ENCODE data around the gene CACNA1D. TPM values are rescaled to one million over a fixed set of nuclear protein-coding genes. Genes with fewer than 3 reads are reported as not detected.

Gene CACNA1D
- total and polyA plus RNA-seq, 2 donors (not counting 3 experiments of a cell fraction or from before 2014, with no cell fraction given), result 0.06 TPM; not detected in 1

DNA sequence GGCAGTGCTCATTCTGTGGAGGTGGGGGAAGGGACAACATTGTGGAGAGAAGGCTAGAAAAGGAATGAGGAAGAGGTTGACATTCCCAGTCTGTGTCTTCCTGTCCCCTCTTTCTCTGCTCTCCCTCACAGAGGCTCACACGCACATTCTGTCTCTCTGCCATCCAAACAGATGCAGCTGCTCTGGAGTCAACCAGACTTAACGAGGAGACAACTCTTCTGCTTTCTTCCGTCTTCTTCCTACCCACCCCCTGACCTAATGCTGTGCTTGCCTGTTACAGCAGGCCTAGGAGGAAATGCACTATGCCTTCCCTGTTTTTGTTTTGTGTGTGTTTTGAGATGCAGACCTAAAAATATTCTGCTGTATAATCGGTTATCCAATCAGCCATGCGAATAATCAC is 121.9 kb downstream of the CACNA1D start:
- no peaks in the 10 kb centered on the region for H3K9me3 ChIP-seq (replicated peaks; ENCODE audit: control insufficient read depth, insufficient read depth, low read length)
- no TSS peak for BruUV-seq (replicated peaks)
- DNase-seq (ENCODE audit: low read depth, low spot score) (no peak), FAIRE-seq (no peak)
- no peaks in the 10 kb centered on the region for H3K9me1 ChIP-seq (replicated peaks; ENCODE audit: control insufficient read depth, extremely low read depth, insufficient read depth, low read length)
- H3K4me1 ChIP-seq (ENCODE audit: control insufficient read depth, extremely low read depth, insufficient read depth, low read length), result no peaks in the 10 kb centered on the region
- intact Hi-C loops (cut with micrococcal nuclease), result no loop called here
- POLR2A ChIA-PET, result no interaction called here
- H3K27ac ChIP-seq (ENCODE audit: insufficient read depth, low read depth, low read length), result no peak overlapping the region
- TF ChIP-seq POLR2A (IDR thresholded peaks at IDR 0.05; ENCODE audit: low read depth, low read length) (no peak), JUN (IDR thresholded peaks at IDR 0.05; ENCODE audit: borderline replicate concordance, insufficient read depth, insufficient read length, low read depth) (no peak), EZH2 (IDR thresholded peaks at IDR 0.05; ENCODE audit: borderline replicate concordance, low read depth, low read length, severe bottlenecking) (no peak), FOS (IDR thresholded peaks at IDR 0.05; ENCODE audit: borderline replicate concordance, insufficient read depth, low read length) (no peak), POLR2AphosphoS5 (IDR thresholded peaks at IDR 0.05; ENCODE audit: insufficient read depth, low read depth, low read length) (no peak), GATA2 (IDR thresholded peaks at IDR 0.05; ENCODE audit: insufficient read depth, insufficient read length, low read depth, low read length) (no peak), MYC (IDR thresholded peaks at IDR 0.05; ENCODE audit: low read depth, low read length) (no peak)
- TF ChIP-seq, protein P1, sequence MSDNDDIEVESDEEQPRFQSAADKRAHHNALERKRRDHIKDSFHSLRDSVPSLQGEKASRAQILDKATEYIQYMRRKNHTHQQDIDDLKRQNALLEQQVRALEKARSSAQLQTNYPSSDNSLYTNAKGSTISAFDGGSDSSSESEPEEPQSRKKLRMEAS (IDR thresholded peaks at IDR 0.05; ENCODE audit: insufficient read depth, insufficient read length), result no peak
- TF ChIP-seq, protein P2, sequence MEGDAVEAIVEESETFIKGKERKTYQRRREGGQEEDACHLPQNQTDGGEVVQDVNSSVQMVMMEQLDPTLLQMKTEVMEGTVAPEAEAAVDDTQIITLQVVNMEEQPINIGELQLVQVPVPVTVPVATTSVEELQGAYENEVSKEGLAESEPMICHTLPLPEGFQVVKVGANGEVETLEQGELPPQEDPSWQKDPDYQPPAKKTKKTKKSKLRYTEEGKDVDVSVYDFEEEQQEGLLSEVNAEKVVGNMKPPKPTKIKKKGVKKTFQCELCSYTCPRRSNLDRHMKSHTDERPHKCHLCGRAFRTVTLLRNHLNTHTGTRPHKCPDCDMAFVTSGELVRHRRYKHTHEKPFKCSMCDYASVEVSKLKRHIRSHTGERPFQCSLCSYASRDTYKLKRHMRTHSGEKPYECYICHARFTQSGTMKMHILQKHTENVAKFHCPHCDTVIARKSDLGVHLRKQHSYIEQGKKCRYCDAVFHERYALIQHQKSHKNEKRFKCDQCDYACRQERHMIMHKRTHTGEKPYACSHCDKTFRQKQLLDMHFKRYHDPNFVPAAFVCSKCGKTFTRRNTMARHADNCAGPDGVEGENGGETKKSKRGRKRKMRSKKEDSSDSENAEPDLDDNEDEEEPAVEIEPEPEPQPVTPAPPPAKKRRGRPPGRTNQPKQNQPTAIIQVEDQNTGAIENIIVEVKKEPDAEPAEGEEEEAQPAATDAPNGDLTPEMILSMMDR (IDR thresholded peaks at IDR 0.05; ENCODE audit: extremely low read depth in 1 of 2, insufficient read depth in 1 of 2, low read depth in 1 of 2, low read length in 2 of 2), result no peak
- no peaks in the 10 kb centered on the region for H4K20me1 ChIP-seq (replicated peaks; ENCODE audit: control insufficient read depth, extremely low read depth, insufficient read depth, low read length)
- no peak overlapping the region for H3K4me3 ChIP-seq (replicated peaks in 1 of 3; ENCODE audit: insufficient read depth in 1 of 3, low read depth in 1 of 3, low read length in 3 of 3)
- H2AFZ ChIP-seq (ENCODE audit: low read depth, low read length), result no peak overlapping the region
- no peak overlapping the region for H3K9ac ChIP-seq (replicated peaks; ENCODE audit: extremely low read depth, insufficient read depth, low read length)
- no peak overlapping the region for H3K4me2 ChIP-seq (ENCODE audit: insufficient read depth, low read length)
- no peaks in the 10 kb centered on the region for H3K79me2 ChIP-seq (ENCODE audit: control insufficient read depth, insufficient read depth, low read length)
- CTCF ChIA-PET, result no interaction called here
- no peaks in the 10 kb centered on the region for H3K27me3 ChIP-seq (ENCODE audit: control insufficient read depth in 2 of 2, insufficient read depth in 2 of 2, low read length in 2 of 2)
- dilution Hi-C loops (cut with MboI; ENCODE audit: extremely low pct_ligation_motif_present, low sequenced_read_pairs), result no loop called here
- H3K36me3 ChIP-seq (ENCODE audit: control insufficient read depth in 2 of 2, extremely low read depth in 1 of 2, insufficient read depth in 2 of 2, low read length in 2 of 2), result no peaks in the 10 kb centered on the region
